Astrocyte (in vitro differentiated cells and primary cell): ENCODE measurements around the gene ELMOD3. TPM values are rescaled to one million over a fixed set of nuclear protein-coding genes. Genes with fewer than 3 reads are reported as not detected.
A peak's percentile ranks its signal among the peaks of the same experiment; 100 is the strongest.

Experiments
- DNase-seq: peaks from one replicate; pipeline ENCODE4 v3.0.0-alpha.2; 2010; ENCODE audit warnings: low read depth
- FAIRE-seq: peaks from 2 replicates; lab custom pipeline; 2011; peaks lifted over from hg19 to GRCh38; lab: Jason Lieb, UNC
- H2AFZ ChIP-seq: 2 replicates; pipeline ENCODE4 v1.6.0; 2012; ENCODE audit warnings: low read depth, low read length, inconsistent platforms
- H3K27ac ChIP-seq: 2 replicates; pipeline ENCODE4 v1.5.1; 2011; ENCODE audit warnings: low read depth, low read length, inconsistent platforms
- H3K27me3 ChIP-seq: 2 replicates; pipeline ENCODE4 v1.6.0; 2011; ENCODE audit warnings: low read length, inconsistent platforms; ENCODE audit not compliant: insufficient read depth
- H3K36me3 ChIP-seq: 2 replicates; pipeline ENCODE4 v1.5.1; 2011; ENCODE audit warnings: low read length, inconsistent platforms; ENCODE audit not compliant: insufficient read depth
- H3K4me1 ChIP-seq: 2 replicates; pipeline ENCODE4 v1.5.1; 2011; ENCODE audit warnings: low read length, inconsistent platforms; ENCODE audit not compliant: insufficient read depth
- H3K4me2 ChIP-seq: 2 replicates; pipeline ENCODE4 v1.6.0; 2012; ENCODE audit warnings: low read length, inconsistent platforms
- H3K4me3 ChIP-seq: 2 replicates; pipeline ENCODE4 v1.5.1; 2011; ENCODE audit warnings: low read depth, mild to moderate bottlenecking, low read length, inconsistent platforms; ENCODE audit not compliant: insufficient read depth
- H3K79me2 ChIP-seq: 2 replicates; pipeline ENCODE4 v1.6.0; 2012; ENCODE audit warnings: mild to moderate bottlenecking, low read length, inconsistent platforms; ENCODE audit not compliant: insufficient read depth
- H3K9ac ChIP-seq: 2 replicates; pipeline ENCODE4 v1.6.0; 2012; ENCODE audit warnings: mild to moderate bottlenecking, low read length, inconsistent platforms
- H3K9me3 ChIP-seq: 2 replicates; pipeline ENCODE4 v1.5.1; 2012; ENCODE audit warnings: low read depth, mild to moderate bottlenecking, low read length, inconsistent platforms; ENCODE audit not compliant: insufficient read depth
- H4K20me1 ChIP-seq: 2 replicates; pipeline ENCODE4 v1.6.0; 2012; ENCODE audit warnings: low read length, inconsistent platforms; ENCODE audit not compliant: insufficient read depth
- H3K27ac Mint-ChIP-seq: one replicate; pipeline ENCODE4 v1.8.0; 2021; ENCODE audit warnings: mild to moderate bottlenecking, mixed read lengths; ENCODE audit not compliant: unreplicated experiment
- H3K27me3 Mint-ChIP-seq: one replicate; pipeline ENCODE4 v1.8.0; 2021; ENCODE audit warnings: low read depth, mixed read lengths; ENCODE audit not compliant: unreplicated experiment
- H3K36me3 Mint-ChIP-seq: one replicate; pipeline ENCODE4 v1.8.0; 2021; ENCODE audit warnings: low read depth, mixed read lengths; ENCODE audit not compliant: unreplicated experiment
- H3K4me1 Mint-ChIP-seq: one replicate; pipeline ENCODE4 v1.8.0; 2021; ENCODE audit warnings: low read depth, mixed read lengths; ENCODE audit not compliant: unreplicated experiment
- H3K4me3 Mint-ChIP-seq: one replicate; pipeline ENCODE4 v1.8.0; 2021; ENCODE audit warnings: mild to moderate bottlenecking, moderate library complexity, mixed read lengths; ENCODE audit not compliant: unreplicated experiment
- H3K9me3 Mint-ChIP-seq: one replicate; pipeline ENCODE4 v1.8.0; 2021; ENCODE audit warnings: mild to moderate bottlenecking, mixed read lengths; ENCODE audit not compliant: unreplicated experiment
- CTCF ChIP-seq: IDR thresholded peaks from 2 replicates; pipeline ENCODE4 v1.5.1; 2011; ENCODE audit warnings: low read depth, mild to moderate bottlenecking, inconsistent platforms, low read length, moderate library complexity; ENCODE audit not compliant: insufficient read depth
- EZH2 ChIP-seq: IDR thresholded peaks from 2 replicates; pipeline ENCODE4 v1.6.1; 2012; ENCODE audit warnings: mild to moderate bottlenecking, low read length, inconsistent platforms; ENCODE audit not compliant: insufficient read depth
- total RNA-seq: library from RNA; stranded (reverse); gene quantifications from 2 replicates; pipeline ENCODE4 v1.2.1, GENCODE V29; 2021

The ELMOD3 gene
- total RNA-seq, 1 donor from 2014 or later, result 11.7 TPM

GRCh38 chr2:85371045-85371444 is 16.5 kb downstream of the ELMOD3 start:
- Mint-ChIP-seq H3K4me3 (no peak overlapping the region), H3K4me1 (peaks cover 2% of the 10 kb centered on the region), H3K27me3 (no peaks in the 10 kb centered on the region), H3K36me3 (peaks cover 28% of the 10 kb centered on the region), H3K9me3 (peaks cover 2% of the 10 kb centered on the region), H3K27ac (no peak overlapping the region)
- no peak overlapping the region for H2AFZ ChIP-seq
- no peaks in the 10 kb centered on the region for H4K20me1 ChIP-seq
- no peaks in the 10 kb centered on the region for H3K4me1 ChIP-seq
- TF ChIP-seq EZH2 (no peak), CTCF (no peak)
- H3K36me3 ChIP-seq, result no peaks in the 10 kb centered on the region
- H3K27me3 ChIP-seq, result no peaks in the 10 kb centered on the region
- no peak overlapping the region for H3K9ac ChIP-seq
- no peak for FAIRE-seq
- H3K79me2 ChIP-seq, result no peaks in the 10 kb centered on the region
- no peak for DNase-seq
- no peaks in the 10 kb centered on the region for H3K9me3 ChIP-seq
- no peak overlapping the region for H3K27ac ChIP-seq
- H3K4me3 ChIP-seq, result no peak overlapping the region
- H3K4me2 ChIP-seq, result no peak overlapping the region

GRCh38 chr2:85376291-85377065 is 21.9 kb downstream of the ELMOD3 start:
- Mint-ChIP-seq H3K27ac (no peak overlapping the region), H3K27me3 (no peaks in the 10 kb centered on the region), H3K9me3 (peaks cover 15% of the 10 kb centered on the region), H3K4me1 (peaks cover 2% of the 10 kb centered on the region), H3K4me3 (no peak overlapping the region), H3K36me3 (peaks cover 45% of the 10 kb centered on the region)
- H3K9me3 ChIP-seq, result no peaks in the 10 kb centered on the region
- H3K36me3 ChIP-seq, result peaks cover 15% of the 10 kb centered on the region
- no peaks in the 10 kb centered on the region for H3K79me2 ChIP-seq
- H3K4me3 ChIP-seq, result no peak overlapping the region
- no peak overlapping the region for H3K4me2 ChIP-seq
- no peaks in the 10 kb centered on the region for H3K4me1 ChIP-seq
- H4K20me1 ChIP-seq, result no peaks in the 10 kb centered on the region
- TF ChIP-seq EZH2 (no peak), CTCF (no peak)
- no peak for FAIRE-seq
- no peak overlapping the region for H3K27ac ChIP-seq
- H3K9ac ChIP-seq, result no peak overlapping the region
- no peak overlapping the region for H2AFZ ChIP-seq
- DNase-seq, result peak; percentile 18
- no peaks in the 10 kb centered on the region for H3K27me3 ChIP-seq

DNA sequence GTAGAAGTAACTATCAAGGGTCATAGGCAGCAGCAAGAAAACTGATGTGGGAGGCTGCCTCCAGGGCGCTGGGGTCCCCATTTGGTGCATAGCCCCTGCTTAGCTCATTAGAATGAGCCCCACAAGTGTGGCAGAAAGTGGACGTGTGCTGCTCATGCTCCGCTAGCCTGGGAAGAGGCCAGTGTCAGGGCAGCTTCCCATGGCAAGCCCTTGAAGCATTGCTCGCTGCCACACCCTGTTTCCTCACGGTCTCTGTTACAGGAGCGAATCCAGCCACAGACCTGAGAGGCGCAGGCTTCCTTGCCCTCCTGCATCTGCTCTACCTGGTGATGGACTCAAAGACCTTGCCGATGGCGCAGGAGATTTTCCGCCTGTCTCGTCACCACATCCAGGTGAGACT is 22.5 kb downstream of the ELMOD3 start:
- TF ChIP-seq CTCF (no peak), EZH2 (no peak)
- H3K36me3 Mint-ChIP-seq, result peaks cover 47% of the 10 kb centered on the region
- Histone ChIP-seq H4K20me1 (no peaks in the 10 kb centered on the region), H3K79me2 (no peaks in the 10 kb centered on the region), H3K9me3 (no peaks in the 10 kb centered on the region), H3K4me3 (no peak overlapping the region), H3K4me1 (no peaks in the 10 kb centered on the region), H3K4me2 (no peak overlapping the region), H3K27ac (no peak overlapping the region), H2AFZ (no peak overlapping the region), H3K36me3 (peaks cover 15% of the 10 kb centered on the region), H3K9ac (no peak overlapping the region), H3K27me3 (no peaks in the 10 kb centered on the region)
- peaks cover 2% of the 10 kb centered on the region for H3K4me1 Mint-ChIP-seq
- H3K27me3 Mint-ChIP-seq, result no peaks in the 10 kb centered on the region
- FAIRE-seq (no peak), DNase-seq (no peak)
- peaks cover 15% of the 10 kb centered on the region for H3K9me3 Mint-ChIP-seq
- no peak overlapping the region for H3K27ac Mint-ChIP-seq
- no peak overlapping the region for H3K4me3 Mint-ChIP-seq
